ENCODE data around the gene TAOK2.

DNA sequence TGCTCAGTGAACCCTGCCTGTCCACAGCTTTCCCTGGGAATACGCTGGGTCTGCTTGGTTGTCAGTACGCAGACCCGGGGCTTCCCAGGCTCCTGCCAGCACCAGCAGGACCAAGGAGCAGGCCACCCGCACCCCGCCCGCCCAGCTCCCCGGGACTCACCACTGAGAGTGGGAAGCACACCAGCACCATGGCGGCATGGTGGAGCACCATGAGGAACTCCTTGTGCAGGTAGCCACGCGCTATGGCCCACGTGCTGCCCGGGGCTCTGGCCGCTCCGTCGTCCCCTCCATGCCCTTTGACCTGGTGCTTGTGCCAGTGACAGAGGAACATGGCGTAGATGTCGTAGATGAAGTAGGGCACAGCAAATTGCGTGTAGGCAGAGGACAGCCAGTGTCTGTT, 52.8 kb downstream of the TAOK2 start:
- TF ChIP-seq, protein P1, sequence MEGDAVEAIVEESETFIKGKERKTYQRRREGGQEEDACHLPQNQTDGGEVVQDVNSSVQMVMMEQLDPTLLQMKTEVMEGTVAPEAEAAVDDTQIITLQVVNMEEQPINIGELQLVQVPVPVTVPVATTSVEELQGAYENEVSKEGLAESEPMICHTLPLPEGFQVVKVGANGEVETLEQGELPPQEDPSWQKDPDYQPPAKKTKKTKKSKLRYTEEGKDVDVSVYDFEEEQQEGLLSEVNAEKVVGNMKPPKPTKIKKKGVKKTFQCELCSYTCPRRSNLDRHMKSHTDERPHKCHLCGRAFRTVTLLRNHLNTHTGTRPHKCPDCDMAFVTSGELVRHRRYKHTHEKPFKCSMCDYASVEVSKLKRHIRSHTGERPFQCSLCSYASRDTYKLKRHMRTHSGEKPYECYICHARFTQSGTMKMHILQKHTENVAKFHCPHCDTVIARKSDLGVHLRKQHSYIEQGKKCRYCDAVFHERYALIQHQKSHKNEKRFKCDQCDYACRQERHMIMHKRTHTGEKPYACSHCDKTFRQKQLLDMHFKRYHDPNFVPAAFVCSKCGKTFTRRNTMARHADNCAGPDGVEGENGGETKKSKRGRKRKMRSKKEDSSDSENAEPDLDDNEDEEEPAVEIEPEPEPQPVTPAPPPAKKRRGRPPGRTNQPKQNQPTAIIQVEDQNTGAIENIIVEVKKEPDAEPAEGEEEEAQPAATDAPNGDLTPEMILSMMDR (IDR thresholded peaks at IDR 0.05), result no peak
- no peak for TF ChIP-seq POLR2A (IDR thresholded peaks at IDR 0.05)
- TF ChIP-seq POLR2AphosphoS5 (IDR thresholded peaks at IDR 0.05), result no peak
